GM19240 (cell line): ENCODE data around the gene KRT1.
"Not testable (repeated sequence)": the region's sequence is repeated elsewhere in the genome, so short reads cannot be mapped to it uniquely, and the experiment has no call there.

Source experiments
- DNase-seq: peaks from one replicate; pipeline ENCODE4 v3.0.0; 2011; ENCODE audit warnings: low spot score; ENCODE audit not compliant: insufficient read length

The KRT1 gene

DNA sequence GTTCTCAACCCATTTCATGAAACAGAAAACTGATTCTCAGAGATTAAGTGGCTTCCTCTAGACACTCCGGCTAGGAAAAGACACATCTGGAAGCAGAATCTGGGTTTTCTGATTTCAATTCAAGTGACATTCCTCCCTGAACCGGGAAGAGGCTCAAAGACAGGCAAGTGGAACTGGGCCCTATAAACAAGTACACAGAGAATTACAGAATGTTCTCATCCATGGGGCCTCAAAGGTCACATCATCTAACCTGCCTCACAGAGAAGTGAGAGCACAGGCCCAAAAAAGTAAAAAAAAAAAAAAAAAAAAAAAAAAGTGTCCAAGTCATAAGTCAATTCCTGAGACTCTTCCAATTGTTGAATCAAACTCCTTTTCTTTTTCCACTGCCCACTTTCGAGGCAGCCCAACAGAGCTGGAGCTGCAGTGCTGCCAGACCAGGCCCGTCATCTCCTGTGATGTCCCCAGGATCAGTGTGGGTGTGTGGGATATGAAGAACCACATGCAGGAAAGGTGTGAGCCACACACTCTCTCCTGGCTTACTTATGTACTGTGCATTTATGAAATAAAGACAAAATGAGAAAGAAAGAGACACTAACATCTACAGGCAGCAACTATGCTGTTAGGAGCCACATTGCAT lies 2.8 kb upstream of the KRT1 start:
- DNase-seq = no peak

DNA sequence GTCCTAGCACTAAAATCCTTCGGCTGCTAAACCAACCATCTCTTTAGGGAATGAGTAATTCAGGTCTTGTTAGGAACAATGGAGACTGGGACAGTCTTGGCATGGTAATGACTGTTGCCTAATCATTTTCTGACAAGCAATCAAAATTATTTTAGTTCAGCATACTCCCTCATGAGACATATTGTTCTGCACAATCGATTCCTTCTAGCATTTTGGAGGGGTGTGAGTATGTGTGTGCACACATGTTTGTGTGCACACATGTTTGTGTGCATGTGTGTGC lies 2.1 kb upstream of the KRT1 start:
- no peak for DNase-seq

DNA sequence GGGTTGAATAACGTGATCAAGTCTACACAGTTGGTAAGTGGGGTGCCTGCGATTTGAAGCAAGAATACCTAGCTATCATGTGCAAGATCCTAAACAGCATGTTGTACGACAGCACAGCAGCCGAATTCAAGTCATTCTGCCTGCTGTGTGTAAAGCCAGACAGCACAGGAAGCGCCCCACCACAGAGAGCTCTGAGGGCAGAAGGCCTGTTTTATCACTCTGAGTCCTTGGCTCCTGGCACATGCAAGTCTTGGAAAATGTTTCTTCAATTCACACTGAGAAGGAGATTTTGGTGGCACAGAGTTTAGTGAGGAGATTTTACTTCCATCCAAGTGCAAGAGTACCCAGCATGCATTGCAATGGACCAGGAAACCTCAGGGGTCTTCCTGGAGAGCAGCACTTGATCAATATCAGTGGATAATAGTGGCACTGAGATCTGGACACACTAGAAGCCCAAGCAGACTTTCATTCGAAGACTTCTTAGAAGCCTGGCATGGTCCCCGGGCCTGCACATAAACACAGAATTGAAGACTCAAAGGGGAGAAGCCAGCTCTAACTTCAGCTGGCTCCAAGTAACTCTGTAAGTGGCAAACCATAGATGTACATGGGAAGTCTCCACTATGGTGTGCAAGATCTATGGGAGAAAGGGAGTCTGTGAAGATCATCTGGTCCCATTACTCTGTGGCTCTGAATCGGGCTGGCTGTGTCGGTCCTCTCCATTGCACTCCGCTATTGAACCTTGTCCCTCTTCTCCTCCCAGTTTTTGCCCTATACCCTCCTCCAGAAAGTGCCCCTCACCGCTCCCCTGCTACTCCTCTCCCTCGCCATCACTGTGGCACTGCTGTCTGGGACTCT lies 1.5 kb upstream of the KRT1 start:
- DNase-seq = no peak

DNA sequence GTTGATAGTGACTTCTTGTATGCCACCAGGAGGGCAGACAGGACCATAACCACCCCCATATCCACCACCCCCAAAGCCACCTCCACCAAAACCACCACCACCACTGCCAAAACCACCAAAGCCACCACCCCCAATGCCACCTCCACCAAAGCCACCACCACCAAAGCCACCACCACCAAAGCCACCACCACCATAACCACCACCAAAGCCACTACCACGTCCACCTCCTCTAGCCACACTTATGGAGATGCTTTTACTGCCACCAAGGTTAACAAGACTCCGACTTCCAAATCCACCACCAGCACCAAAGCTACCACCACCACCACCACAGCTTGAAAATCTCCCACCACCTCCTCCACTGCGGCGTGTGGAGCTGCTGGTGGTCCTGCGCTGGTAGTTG lies 332 bp downstream of the KRT1 start:
- no peak for DNase-seq

DNA sequence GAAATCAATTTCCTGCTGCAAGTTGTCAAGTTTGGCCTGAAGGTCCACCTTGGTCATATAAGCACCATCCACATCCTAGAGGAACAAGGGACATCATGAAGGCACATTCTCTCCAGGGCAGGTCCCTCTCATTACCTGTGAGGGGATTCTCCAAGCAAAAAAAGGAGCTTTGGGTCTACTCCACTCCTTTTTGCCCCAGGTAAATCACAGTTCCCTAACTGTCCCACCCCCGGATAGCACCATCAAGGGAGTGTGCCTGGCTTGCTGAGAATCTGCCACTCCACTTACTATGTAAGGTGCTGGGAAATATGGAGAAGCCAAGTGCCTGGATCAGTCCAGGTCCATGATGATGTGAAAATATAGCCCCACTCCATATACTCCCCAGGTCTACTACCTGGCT lies 2.5 kb downstream of the KRT1 start:
- DNase-seq = no peak

GRCh38 chr12:52677126-52677525 lies 3.1 kb downstream of the KRT1 start:
- DNase-seq = no peak

GRCh38 chr12:52676163-52676562 lies 4.0 kb downstream of the KRT1 start:
- DNase-seq = no peak

DNA sequence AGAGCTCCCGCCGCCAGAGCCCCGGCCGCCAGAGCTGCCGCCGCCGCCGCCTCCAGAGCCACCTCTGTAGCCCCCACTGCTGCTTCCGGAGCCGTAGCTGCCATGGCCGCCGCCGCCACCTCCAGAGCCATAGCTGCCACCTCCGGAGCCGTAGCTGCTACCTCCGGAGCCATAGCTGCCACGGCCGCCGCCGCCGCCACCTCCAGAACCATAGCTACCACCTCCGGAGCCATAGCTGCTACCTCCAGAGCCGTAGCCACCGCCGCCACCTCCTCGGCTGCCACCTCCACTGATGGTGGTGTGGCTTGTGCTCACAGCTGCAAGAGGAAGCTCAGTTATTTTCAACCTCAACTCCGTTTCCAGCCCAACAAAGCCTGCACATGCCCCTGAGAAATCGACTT lies 4.9 kb downstream of the KRT1 start:
- DNase-seq = no peak

DNA sequence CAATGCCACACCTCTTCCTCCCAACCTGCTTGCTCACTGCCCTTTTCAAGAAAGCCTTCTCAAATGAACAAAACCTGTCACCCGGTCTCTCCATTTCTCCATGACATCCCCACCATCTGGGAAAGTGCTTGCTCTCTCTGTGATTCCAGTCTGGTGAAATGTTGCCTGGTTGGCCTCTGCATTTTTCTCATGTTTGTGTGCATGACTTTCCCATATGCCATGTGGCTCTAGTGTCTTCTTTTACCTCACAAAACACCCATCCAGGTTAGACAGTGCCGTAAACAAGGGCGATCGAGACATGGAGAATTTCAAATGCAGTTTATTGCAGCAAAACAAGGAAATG lies 5.8 kb downstream of the KRT1 start:
- no peak for DNase-seq

DNA sequence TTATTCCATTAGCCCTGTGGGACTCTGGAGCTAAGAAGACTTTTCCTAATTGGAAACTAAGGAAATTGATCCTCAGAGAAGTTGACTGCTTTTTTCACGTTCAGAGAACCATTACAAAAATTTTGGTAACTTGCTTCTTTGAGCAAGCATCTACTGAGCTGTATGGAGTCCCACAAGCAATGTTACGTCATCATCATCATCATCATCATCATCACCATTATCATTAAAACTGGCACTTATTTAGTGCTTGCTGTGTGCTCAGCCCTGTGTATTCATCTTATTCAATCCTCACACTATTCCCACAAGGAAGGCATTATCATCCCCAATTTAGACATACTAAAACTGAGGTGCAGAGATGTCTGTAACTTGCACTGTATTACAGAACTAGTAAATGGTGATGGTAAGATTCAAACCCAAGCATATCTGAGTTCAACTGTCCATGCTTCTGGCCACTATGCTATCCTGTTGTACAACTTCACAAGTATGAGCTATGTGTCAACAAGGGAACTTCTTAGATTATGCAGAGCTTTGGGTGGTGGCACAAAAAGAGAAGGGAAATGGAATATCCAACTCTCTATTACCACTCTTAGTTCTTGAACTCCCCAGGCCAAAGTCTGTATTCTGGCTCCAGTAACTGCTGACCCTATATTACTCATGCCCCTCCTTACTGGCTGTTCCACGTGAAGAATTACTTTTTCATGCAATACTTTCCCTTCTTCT lies 6.3 kb downstream of the KRT1 start:
- DNase-seq = no peak

GRCh38 chr12:52673217-52673616 lies 7.0 kb downstream of the KRT1 start:
- no peak for DNase-seq

- no peak for DNase-seq
Measured at GRCh38 chr12:52672321-52672933, 7.8 kb downstream of the KRT1 start.

- no peak for DNase-seq
Measured at GRCh38 chr12:52670961-52671360, 9.2 kb downstream of the KRT1 start.

- no peak for DNase-seq
Measured at GRCh38 chr12:52670506-52670905, 9.7 kb downstream of the KRT1 start.

GRCh38 chr12:52669941-52670340 lies 10.3 kb downstream of the KRT1 start:
- not testable (repeated sequence) for DNase-seq

DNA sequence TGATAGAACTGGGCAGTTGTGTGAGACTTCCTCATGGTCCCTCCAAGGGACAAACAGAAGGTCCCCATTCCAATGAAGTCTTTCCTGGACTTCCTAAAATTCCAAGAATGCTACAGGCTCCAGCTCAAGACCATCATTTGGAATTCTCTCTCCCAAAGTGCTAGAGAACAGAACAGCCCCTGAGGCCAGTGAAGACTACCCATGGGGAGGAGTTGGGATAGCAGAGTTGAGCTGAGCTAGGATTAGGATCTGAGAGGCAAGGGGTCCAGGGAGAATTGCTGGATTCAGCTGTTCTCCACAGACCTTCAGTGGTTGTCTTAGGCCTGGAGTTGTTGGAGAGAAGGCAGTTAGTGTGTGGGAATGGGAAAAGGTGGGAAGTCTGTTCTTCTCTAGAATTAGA lies 10.8 kb downstream of the KRT1 start:
- no peak for DNase-seq

DNA sequence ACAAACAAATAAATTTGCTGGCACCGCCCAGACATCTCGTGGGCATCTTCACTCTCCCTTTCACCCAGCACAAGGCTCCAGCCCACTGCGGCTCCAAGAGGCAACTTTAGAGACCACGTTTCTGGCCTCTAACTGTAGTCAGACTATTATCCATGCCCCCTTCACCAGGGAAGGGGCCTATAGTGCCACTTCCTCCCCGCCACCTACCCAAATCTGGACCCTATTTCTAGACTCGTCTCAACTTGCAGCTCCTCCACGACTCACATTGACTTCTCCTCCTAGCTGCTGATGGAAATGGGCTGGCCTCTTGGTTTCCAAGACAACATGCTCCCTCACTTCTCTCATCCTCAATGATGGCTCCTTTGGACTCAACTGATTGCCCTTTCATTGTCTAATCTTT lies 12.3 kb downstream of the KRT1 start:
- DNase-seq = no peak

DNA sequence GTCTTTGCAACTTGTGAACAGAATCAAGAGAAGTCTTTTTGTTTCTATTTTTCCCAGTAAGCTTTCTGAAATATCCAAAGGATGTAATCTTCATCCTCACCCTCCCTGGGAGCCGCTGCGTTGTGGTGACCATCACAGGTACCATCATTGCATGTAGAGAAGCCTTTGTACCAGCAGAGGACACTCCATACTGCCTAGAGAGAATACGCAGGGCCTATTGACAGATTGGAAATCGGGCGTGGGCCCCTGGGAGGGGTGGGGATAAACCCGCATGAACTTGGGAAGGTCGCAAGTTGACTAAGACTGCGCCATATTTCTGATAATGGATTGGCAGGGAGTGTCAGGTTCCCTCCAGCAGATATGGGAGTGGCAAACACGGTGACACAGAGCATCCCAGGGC lies 12.7 kb downstream of the KRT1 start:
- DNase-seq = no peak

DNA sequence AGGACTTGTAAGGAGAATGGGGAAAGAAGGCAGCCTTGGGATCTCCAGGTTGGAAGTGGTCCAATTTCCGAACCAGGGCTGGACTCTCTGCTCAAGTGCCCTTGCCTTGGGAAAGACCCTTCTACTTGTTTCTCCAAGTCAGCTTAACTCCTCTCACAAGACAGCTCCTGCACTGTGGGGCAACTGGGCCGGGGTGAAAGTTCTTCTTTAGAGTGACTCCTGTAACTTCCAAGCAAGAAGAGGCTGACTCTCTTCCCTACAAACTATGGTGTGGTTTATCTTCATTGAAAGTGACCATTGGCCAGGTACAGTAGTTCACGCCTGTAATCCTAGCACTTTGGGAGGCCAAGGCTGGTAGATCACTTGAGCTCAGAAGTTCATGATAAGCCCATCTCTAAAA lies 13.7 kb downstream of the KRT1 start:
- DNase-seq = no peak

- no peak for DNase-seq
Measured at GRCh38 chr12:52663420-52663819, 16.8 kb downstream of the KRT1 start.

DNA sequence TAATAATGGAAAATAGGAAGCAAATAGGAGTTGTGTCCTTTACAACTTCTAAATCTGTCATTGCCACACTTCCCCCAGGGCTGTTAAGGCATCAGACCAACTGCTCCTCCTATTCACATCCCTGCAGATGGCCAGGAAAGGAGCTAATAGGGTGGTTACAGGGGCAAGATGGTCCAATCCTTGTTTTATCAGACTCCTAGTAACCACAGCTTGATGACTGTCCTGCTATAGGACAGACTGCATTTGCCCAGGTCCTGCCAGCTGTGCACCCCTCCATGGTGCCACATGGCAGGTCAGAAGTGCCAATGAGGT lies 17.3 kb downstream of the KRT1 start:
- DNase-seq = no peak

GRCh38 chr12:52662093-52662917 lies 17.9 kb downstream of the KRT1 start:
- DNase-seq = no peak
